Measurements from ENCODE around the gene EPHA4.

EPHA4 gene

GRCh38 chr2:221572219-221572820 lies at the start of gene EPHA4:
TSS of gene EPHA4 (minus strand) at chr2:221572304. CDS start at chr2:221572248, 56 bp downstream.
- DNase-seq, result peak; percentile 87

DNA sequence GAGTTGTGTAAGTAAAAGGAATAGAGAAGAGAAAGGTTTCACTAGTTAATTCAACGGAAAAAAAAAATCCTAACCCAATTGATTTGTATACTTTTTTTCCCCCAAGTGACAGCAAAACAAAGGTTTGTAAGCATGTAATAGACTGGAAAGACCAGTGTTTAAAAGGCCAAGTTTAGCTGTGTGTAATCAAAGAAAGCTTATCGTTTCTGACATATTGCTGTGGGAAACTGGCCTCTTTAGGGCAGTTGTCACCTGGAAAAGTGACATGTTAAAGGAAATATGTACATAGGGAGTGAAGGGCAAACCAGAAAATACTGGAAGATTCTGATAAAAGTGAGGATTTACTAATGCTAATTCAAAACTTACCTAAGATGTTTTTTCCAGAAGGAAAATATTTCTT lies 45.9 kb upstream of the EPHA4 start:
- DNase-seq, result no peak

- DNase-seq, result no peak
These were observed 44.5 kb upstream of the EPHA4 start for GRCh38 chr2:221616561-221616960.

- no peak for DNase-seq
These were observed 42.2 kb upstream of the EPHA4 start for GRCh38 chr2:221614274-221614673.

GRCh38 chr2:221612800-221613199 lies 40.7 kb upstream of the EPHA4 start:
- DNase-seq, result no peak

- no peak for DNase-seq
These were observed 40.1 kb upstream of the EPHA4 start for GRCh38 chr2:221612161-221612560.

DNA sequence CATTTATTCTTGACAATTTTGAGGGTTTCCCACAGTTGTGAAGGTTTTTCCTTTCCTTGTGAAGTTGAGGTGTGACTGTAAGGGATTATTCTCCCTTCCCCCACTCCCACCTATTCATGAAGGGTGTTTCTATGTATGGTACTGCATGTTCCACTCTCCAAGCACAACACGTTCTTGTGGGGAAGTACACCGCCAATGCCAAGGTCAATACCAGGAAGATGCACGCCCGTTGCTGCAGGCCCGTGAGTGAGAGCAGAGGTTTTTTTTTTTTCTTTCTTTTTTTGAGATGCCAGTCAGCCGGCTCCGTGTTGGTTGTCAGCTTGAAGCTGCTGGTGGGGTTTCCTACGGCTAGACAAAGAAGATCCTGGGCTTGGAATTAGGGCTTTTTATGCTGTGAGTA lies 38.6 kb upstream of the EPHA4 start:
- DNase-seq, result no peak

DNA sequence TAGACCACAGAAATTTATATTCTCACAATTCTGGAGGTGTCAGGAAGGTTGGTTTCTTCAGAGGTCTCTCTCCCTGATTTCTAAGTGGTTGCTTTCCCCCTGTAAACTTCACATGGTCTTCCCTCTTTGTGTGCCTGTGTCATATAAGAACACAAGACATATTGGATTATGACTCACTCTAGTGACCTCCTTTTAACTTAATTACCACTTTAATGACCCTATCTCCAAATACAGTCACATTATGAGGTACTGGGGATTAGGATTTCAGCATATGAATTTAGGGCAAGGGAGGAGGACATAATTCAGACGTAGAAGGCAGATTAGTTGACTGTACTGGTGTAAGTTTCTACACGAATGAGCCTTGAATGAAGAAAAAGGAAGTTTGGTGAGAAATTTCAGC lies 38.2 kb upstream of the EPHA4 start:
- no peak for DNase-seq

- no peak for DNase-seq
These were observed 36.3 kb upstream of the EPHA4 start for GRCh38 chr2:221608442-221608841.

- no peak for DNase-seq
These were observed 34.3 kb upstream of the EPHA4 start for GRCh38 chr2:221606424-221606823.

GRCh38 chr2:221605751-221606240 lies 33.7 kb upstream of the EPHA4 start:
- DNase-seq, result no peak

GRCh38 chr2:221602938-221603337 lies 30.8 kb upstream of the EPHA4 start:
- no peak for DNase-seq

- no peak for DNase-seq
These were observed 29.3 kb upstream of the EPHA4 start for GRCh38 chr2:221601376-221601775.

GRCh38 chr2:221600388-221600787 lies 28.3 kb upstream of the EPHA4 start:
- DNase-seq, result no peak

- DNase-seq, result no peak
These were observed 24.1 kb upstream of the EPHA4 start for GRCh38 chr2:221596192-221596591.

DNA sequence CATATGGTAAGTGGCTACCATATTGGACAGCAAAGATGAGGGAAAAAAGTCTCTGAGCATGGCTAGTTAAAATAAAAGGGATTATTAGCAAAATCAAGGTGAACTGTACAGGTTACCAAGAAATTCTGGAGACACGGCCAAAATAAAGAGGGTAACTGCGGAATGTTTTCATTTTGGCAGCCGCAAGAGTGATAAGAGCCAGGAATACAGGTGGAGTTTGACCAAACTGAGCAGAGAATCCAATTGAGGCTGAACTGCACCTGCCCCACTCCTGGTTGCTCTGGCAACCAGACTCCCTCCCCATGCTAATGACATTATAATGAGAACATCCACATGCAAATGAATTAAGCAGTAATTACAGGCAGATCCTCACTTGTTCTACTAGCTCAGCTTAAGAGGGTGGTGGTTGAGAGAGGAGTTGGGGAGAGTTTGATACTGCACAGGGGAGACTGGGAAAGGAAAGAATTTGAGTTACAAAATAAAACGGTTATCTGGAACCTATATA lies 18.8 kb upstream of the EPHA4 start:
- DNase-seq, result no peak

DNA sequence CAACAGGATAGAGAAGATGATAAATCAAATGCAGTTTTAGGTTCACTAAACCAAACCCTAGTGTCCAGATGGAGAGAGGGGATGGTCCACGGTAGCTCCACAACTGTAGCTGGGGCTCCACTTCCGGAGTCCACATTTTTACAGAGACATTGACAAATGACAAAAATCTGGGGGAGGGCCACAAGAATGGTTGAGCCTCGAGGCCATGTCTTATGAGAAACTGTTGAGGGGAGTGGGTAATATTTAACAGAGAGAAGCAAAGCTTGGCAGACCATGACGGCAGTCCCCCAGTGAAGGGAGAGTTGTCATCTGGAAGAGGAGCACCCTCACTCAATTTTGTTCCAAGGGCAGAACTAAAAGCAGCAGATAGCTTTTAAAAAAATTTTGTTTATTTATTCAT lies 17.6 kb upstream of the EPHA4 start:
- no peak for DNase-seq

GRCh38 chr2:221588306-221588985 lies 16.3 kb upstream of the EPHA4 start:
- no peak for DNase-seq

DNA sequence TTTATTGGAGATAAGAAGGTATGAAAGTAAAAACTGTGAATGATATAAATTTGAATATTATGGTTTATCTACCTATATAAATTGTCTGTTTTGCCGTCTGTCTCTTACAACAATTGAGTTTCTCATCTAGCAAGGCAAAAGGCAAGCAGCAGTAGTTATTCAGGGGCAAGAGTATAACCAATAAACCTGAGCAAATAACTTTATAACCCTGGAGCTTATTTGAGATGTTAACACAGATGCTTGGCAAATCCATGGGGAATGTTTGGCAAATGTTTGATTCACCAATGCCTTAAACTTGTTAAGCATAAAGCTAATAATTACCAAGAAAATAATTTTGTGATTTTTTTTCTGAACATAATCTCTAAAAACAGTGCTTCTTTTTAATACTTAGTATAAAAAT lies 9.9 kb upstream of the EPHA4 start:
- DNase-seq, result no peak

DNA sequence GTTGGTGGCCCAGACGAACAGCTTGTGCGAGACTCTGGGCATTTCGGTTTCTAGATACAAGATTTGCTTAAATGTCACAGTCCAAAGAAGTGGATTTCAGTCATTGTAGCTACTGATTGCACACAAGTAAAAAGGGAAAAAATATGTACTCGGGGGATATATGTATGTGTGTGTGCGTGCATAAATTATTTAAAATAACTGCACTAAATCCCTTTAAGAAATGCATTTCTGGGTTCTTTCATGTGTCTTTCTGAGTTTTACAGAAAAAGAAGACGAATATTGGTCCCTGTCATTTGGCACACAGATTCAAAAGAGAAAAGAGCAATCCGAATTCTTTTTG lies 2.1 kb upstream of the EPHA4 start:
- no peak for DNase-seq

DNA sequence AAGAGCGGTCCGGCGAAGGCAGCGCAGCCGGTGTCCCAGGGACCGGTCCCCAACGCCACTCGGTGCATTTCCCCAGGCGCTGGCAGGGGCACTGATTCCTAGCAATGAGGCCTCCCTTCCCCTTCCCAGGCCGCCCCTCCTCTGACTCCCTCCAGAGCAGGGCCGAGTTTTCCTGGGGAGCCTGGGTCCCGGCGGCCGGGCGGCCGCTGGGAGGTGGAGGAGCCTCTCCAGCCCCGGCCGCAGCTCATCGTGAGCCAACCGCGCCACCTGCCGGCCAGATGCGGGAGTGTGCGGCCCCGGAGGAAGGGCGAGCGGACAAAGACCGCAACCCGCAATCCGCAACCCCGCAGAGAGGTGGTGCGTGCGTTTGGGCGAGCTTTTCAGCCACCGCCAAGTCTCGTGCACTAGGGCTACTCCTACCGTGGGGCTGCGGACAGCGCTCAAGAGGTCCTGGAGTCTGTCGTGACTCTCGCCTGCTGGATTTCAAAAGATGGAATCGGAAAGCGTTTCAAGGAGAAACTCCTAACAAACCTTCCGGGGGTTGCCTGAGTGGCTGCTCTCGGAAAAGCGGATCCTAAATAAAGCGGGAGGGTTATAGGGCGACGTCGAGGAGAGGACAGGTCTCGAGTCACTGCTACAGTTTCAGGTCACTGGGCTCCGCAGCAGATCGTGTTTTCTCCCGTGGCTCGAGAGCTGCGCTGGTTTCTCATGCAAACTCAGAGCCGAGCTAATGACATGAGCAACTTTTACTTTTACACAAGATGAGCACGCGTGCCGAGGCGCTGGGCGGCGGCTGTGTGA lies 1.5 kb upstream of the EPHA4 start:
- peak; percentile 74 for DNase-seq

- peak; percentile 63 for DNase-seq
These were observed 821 bp upstream of the EPHA4 start for GRCh38 chr2:221572821-221573429.

DNA sequence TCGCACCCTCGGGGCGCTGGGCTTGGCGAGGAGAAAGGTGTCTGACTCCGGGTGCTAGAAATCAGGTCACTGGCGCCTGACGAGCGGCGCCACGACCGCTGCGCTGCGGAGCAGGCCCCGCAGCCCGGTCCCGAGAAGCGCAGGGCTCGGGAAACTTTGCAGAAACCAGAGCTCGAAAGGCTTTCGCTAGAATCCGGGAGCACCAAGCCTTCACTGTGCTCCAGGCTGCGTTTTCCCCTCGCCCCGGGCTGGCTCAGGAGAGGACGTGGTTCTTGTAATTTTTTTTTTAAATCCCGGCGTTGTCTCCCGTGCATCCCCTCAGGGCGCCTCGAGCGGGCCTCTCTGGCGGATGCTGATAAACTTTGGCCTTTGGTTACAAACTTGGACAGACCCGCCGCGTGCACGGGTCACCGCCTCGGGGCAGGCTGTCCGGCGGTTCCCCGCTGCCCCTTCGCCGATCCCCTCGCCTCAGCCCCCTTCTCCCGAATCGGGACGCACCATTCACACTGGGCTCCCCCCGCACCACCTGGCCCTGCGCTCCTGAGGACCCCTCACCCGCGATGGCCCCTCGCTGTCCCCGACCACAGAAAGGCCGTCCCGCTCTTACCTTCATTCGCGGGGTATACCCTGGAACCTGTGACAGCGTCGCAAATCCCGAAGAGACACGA lies 419 bp downstream of the EPHA4 start:
- no peak for DNase-seq
